SW 1271 (cell line): Measurements from ENCODE around the gene HSD17B12.
"Not testable (repeated sequence)": the region's sequence is repeated elsewhere in the genome, so short reads cannot be mapped to it uniquely, and the experiment has no call there.

Experiments used
- DNase-seq, 2 experiments: peaks; one replicate each; lab custom pipeline; 2025; lab: John Stamatoyannopoulos, UW

The HSD17B12 gene

DNA sequence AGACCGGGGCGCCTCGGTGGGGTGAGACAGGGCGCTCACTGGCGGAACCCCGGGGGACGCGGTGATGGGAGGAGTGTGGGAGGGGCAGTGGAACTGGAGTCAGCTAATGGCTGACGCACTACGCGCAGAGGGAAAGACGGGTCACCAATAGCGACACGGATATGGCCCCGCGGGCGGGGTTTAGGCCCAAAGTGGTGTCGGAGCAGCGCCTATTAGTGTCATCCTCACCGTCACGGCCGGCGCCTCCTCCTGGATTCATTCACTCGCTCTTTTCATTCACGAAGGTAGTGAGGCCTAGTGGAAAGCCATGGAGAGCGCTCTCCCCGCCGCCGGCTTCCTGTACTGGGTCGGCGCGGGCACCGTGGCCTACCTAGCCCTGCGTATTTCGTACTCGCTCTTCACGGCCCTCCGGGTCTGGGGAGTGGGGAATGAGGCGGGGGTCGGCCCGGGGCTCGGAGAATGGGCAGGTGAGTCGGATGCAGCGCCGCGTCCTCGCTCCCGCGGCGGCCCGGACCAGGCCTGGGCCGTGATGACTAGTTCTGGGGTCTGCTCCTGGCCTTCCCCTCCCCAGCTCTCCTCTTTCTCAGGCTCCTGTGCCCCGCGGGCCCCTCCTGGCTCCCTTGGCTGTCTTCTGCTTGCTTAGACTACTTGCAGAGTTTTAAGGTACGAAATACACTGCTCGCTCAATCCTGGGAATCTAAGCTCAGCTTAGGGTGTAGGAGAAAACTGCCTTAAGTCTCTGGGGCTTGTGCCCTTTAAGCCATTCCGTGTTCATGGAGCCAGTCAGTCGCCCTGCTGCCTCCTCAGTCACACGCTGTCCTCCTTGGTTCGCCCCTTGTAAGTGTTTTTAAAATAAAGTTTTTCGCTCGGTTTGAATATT is at the start of gene HSD17B12:
Gene HSD17B12, plus strand, starts transcription at position 218 of the 880 bp plus-strand sequence. Its CDS starts 90 bp downstream, at position 308.
- peak; percentile 98 to 99 for DNase-seq

DNA sequence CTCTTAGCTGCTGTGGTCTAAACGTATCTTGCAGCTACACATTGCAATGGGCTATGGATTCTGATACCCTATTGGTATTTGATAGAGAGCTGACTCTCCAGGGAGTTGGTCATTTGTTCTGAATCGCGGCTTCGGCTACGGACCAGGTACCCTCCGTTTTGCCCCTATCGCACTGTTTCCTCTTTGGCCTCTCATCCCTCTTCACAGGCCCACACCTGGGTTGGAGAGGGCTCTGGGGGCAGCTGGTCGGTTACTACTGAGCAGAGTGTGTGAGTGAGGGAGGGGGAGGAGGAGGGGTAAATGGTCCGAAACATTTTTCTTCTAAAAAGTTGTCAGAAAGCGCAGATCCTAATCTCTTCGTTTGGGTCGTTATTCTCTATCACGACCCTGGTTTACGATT is 48.8 kb upstream of the HSD17B12 start:
- DNase-seq: no peak

DNA sequence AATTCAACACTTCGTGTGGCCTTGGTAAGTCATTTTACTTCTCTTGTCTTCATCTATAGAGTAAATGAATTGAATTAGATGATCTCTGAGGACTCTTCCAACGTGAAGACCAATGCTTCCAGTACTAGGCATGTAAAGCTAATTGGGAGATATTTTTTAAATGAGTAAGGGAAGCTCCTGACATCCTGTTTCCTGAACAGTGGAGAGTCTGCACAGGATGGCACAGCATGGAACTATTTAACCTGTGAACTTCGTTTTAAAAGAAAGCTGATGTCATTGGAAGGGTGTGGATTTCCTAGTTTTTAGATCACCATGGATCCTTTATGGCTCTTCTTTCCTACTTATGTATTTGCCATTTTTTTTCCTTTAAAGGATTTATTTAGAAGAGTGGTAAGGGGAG is 48.4 kb upstream of the HSD17B12 start:
- DNase-seq: peak in 1 of 2 experiments; percentile 39

- DNase-seq: no peak
Observed at GRCh38 chr11:43638717-43639116, 41.8 kb upstream of the HSD17B12 start.

- DNase-seq: no peak
Observed at GRCh38 chr11:43639224-43639623, 41.3 kb upstream of the HSD17B12 start.

GRCh38 chr11:43639920-43640319 is 40.6 kb upstream of the HSD17B12 start:
- no peak for DNase-seq

DNA sequence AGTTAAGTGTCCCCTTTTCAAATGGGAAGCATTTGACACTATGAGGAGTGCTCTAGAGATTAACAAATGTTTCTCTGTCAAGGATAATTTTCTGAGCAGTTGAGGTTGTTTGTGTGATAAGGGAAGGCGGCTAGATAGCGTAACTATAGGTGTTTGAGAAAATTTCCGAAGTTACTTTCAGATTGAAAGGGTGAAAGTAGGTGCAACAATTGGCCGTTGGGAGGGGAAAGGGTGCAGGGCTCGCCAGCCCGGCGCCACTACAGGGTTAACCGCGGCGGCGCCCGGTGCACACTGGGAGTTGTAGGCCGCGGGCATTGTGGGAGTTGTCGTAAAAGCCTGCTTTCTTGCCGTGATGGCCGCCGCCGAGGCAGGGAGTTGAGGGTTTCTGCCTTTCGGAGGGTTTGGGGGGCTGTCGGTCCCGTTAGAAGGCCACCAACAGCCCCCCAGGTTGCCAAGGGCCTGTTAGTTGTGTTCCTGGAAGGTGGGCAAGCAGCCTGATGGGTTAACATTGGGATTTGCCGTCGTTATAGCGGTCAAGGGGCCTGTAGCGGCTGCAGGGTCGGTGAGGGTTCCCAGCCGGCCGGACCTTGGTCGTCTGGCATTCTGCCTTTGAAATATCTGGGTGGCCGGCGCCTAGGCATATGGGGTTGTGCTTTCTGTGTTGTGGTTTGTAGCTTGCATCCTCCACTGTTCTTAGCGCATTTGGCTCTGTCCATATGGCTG is 36.5 kb upstream of the HSD17B12 start:
- peak; percentile 74 to 83 for DNase-seq

DNA sequence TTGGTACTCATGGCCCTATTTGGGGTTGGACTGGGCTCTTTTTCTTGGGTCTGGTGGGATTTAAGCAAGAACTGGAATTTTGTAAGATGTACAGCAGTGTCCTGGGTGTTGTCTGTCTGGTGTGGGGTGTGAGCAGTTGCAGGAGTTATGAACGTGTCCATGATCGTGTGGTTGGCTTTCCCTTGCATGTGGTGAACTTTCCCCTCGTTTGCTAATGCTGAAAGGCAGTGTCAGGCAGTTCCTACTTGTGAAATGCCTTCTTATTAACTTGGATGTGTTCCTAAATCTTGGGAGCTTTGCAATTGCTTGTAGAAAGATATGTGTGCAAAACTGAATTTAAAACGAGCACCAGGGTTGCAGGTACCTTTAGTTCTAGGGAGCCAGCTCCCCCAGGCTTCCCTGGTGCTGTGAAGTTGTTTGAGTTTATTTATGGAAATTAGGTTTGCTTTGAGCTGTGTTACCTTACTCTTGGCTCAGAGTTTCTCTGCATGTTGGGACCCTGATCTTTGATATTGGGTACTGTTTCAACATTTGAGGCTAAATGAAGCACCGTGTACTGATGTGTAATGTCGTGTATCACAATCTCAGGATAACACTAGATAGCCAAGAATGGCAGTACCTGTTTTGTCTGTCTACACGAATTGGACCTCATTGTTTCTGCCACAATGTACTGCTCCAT is 35.8 kb upstream of the HSD17B12 start:
- no peak for DNase-seq

DNA sequence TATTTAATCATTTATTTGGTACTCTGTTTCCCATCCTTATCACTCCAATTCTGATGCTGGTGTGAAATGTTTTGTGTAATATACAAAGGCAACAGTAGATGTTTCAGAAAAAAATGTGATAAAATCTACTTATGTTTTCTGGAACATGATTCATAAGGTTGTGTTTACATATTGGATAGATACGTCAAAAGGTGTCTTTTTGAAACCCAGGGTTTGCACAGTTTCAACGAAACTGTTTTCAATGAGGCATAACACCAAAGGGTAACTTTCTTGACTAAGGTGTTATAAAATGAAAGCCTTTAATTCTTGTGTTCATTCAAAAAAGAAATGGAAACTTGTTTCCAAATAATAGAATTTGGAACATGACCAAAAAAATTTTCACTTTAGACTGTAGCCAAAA is 33.8 kb upstream of the HSD17B12 start:
- no peak for DNase-seq

- DNase-seq: no peak
Observed at GRCh38 chr11:43648888-43649287, 31.6 kb upstream of the HSD17B12 start.

- no peak for DNase-seq
Observed at GRCh38 chr11:43649501-43649900, 31.0 kb upstream of the HSD17B12 start.

GRCh38 chr11:43649921-43650320 is 30.6 kb upstream of the HSD17B12 start:
- no peak for DNase-seq

DNA sequence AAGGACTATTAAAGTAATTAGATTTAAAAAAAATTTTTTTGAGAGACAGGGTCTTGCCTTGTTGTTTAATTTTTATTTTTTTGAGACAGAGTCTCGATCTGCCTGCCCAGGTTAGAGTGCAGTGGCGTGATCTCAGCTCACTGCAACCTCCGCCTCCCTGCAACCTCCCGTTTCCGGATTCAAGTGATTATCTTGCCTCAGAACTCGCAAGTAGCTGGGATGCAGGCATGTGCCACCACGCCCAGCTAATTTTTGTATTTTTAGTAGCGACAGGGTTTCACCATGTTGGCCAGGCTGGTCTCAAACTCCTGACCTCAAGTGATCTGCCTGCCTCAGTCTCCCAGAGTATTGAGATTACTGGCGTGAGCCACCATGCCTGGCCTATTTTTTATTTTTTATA is 17.5 kb upstream of the HSD17B12 start:
- not testable (repeated sequence) for DNase-seq

- DNase-seq: no peak
Observed at GRCh38 chr11:43664295-43664694, 16.2 kb upstream of the HSD17B12 start.

- DNase-seq: not testable (repeated sequence)
Observed at GRCh38 chr11:43671284-43671683, 9.3 kb upstream of the HSD17B12 start.

GRCh38 chr11:43674560-43674959 is 6.0 kb upstream of the HSD17B12 start:
- no peak for DNase-seq

DNA sequence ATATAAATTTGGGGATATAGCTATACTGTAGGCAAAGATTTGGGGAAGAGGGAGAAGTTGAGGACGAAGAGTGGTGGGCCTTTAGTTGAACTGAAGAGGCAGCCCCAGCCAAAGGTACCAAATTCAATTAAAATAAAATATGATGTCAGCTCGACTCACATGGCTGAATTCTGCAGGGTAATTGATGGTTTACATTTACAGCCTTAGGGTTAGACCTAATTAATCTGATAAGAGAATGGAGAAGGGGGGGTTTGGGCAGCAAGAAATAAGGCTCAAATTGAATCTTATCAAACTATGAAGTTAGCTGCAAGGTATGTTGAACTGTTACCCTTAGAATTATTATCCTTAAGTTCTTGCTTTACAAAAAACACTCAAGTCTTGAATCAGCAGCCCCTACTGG is 3.6 kb upstream of the HSD17B12 start:
- no peak for DNase-seq

DNA sequence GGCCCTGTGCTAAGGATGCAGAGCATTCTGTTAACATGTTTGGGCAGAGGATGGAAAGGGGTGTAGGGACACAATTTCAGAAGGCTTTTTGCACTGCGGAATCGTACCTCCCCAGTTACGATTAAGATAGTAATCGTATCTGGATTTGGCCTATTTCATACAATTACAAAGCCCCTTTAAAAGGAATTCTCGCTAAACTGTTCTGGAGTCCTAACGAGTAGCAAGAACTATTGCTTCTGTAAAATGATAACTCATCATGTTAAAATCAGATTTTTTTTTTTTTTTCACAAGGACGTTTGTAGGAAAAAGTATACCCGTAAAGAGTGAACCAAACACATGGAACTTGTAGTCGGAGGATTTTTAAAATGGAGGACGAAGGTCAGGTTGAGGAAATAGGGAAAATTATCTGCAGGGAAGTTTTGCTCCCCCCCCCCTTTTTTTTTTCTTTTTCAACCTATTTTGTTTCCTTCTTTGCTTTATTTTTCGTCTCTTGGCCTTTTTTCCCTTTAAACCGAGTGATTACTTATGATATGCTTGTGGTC is 934 bp downstream of the HSD17B12 start:
- peak in 1 of 2 experiments; percentile 36 for DNase-seq

GRCh38 chr11:43682081-43682480 is 1.5 kb downstream of the HSD17B12 start:
- not testable (repeated sequence) for DNase-seq

DNA sequence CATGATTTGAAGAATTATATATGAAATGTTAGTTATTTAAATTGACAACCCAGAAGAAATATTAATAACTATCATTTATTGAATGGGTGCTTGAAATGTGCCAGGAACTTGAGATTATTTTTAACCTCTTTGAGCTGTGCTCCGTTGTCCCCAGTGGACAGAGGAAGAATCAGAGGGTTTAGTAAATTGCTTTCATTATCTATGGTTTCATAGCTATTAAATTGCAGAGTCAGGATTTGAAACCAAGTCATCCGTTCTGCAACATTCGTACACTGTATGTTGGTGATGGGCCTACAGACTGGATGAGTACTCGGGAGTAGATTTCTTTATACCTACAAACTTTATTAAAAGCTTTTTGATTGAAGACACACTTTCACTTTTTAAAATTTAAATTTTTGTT is 4.9 kb downstream of the HSD17B12 start:
- no peak for DNase-seq

GRCh38 chr11:43686207-43686606 is 5.7 kb downstream of the HSD17B12 start:
- DNase-seq: no peak

DNA sequence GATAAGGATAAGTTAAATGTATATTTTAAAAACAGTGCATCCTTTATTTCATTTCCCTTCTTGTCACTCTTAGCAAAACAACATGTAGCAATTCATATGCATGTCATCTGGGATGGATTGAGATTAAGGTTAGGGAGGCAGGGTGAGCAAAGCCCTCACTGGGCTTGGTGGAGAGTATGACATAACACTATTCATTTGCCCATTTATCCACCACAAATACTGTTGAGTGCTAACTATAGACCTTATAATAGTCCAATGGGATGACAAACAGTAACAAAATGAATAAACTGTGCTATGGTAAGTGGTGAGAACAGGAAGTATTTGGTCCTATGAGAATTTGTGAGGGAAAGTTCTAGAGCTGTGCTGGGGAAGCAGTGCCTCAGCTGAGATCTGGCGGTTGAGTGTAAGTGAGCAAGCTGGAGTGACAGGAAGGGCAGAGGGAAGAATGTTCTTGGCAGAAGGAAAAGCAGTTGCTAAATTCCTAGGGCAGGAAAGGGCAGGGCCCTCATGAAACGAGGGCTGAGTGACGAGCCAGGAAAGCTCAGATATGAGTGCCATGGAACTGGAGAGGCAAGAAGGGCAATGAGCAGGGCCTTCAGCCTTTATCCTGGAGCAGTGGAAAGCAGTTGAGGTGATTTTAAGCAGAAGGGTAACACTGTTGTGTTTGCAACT is 6.7 kb downstream of the HSD17B12 start:
- DNase-seq: peak in 1 of 2 experiments; percentile 32
